Endodermal cell (in vitro differentiated cells): ENCODE measurements around the gene RHBG. TPM values are rescaled to one million over a fixed set of nuclear protein-coding genes. Genes with fewer than 3 reads are reported as not detected.
A peak's percentile ranks its signal among the peaks of the same experiment; 100 is the strongest.

ENCODE experiments used
- DNase-seq: peaks from one replicate; pipeline ENCODE4 v3.0.0-alpha.2; 2017
- H3K27ac ChIP-seq: 2 replicates; pipeline ENCODE4 v1.5.1; 2013; ENCODE audit warnings: mild to moderate bottlenecking, low read depth, low read length, moderate library complexity
- H3K27me3 ChIP-seq: 2 replicates; pipeline ENCODE4 v1.6.1; 2013; ENCODE audit warnings: mild to moderate bottlenecking, low read length, moderate library complexity; ENCODE audit not compliant: insufficient read depth, control insufficient read depth, poor library complexity, severe bottlenecking
- H3K36me3 ChIP-seq: 2 replicates; pipeline ENCODE4 v1.7.0; 2013; ENCODE audit warnings: mild to moderate bottlenecking, low read length, moderate library complexity; ENCODE audit not compliant: control insufficient read depth, insufficient read depth
- H3K4me1 ChIP-seq: one replicate; pipeline ENCODE4 v1.7.0; 2013; ENCODE audit warnings: low read length; ENCODE audit not compliant: control insufficient read depth, insufficient read depth
- H3K4me3 ChIP-seq: 2 replicates; pipeline ENCODE4 v1.5.1; 2013; ENCODE audit warnings: mild to moderate bottlenecking, low read length, moderate library complexity
- H3K9ac ChIP-seq: 2 replicates; pipeline ENCODE4 v1.6.1; 2013; ENCODE audit warnings: mild to moderate bottlenecking, low read length, moderate library complexity; ENCODE audit not compliant: poor library complexity, severe bottlenecking; ENCODE audit errors: extremely low read depth
- H3K9me3 ChIP-seq: 2 replicates; pipeline ENCODE4 v1.6.1; 2013; ENCODE audit warnings: mild to moderate bottlenecking, low read length, moderate library complexity; ENCODE audit not compliant: control insufficient read depth
- H3K27ac Mint-ChIP-seq: 2 replicates; pipeline ENCODE4 v1.8.0; 2020; ENCODE audit warnings: mixed read lengths
- H3K27me3 Mint-ChIP-seq: 2 replicates; pipeline ENCODE4 v1.8.0; 2021; ENCODE audit warnings: mild to moderate bottlenecking, mixed read lengths; ENCODE audit not compliant: insufficient read depth
- H3K36me3 Mint-ChIP-seq: 2 replicates; pipeline ENCODE4 v1.8.0; 2020; ENCODE audit warnings: low read depth, mixed read lengths
- H3K4me1 Mint-ChIP-seq: 2 replicates; pipeline ENCODE4 v1.8.0; 2020; ENCODE audit warnings: mixed read lengths
- H3K4me3 Mint-ChIP-seq: 2 replicates; pipeline ENCODE4 v1.8.0; 2020; ENCODE audit warnings: mild to moderate bottlenecking, moderate library complexity, mixed read lengths
- H3K9me3 Mint-ChIP-seq: 2 replicates; pipeline ENCODE4 v1.8.0; 2020; ENCODE audit warnings: mild to moderate bottlenecking, mixed read lengths
- CTCF ChIP-seq: fragments of 200-600 bp; sonication (generic); conservative IDR thresholded peaks from 2 replicates; pipeline ENCODE4 v1.5.0; 2021; ENCODE audit warnings: antibody characterized with exemption, mild to moderate bottlenecking
- WGBS, 2 experiments: methylation state at CpG; one replicate each; pipeline versions ENCODE4 v1.1.5 to v1.1.7; 2013; ENCODE audit warnings: missing lambda C conversion rate in 2 of 2, mixed read lengths in 1 of 2; ENCODE audit not compliant: insufficient coverage in 1 of 2, insufficient read length in 1 of 2; 5-methylcytosine and 5-hydroxymethylcytosine counted together
- total RNA-seq, 2 donors: library from RNA; stranded (reverse); fragmentation: NEBNext Ultra II Directional in 1 of 2; extraction: Animal tissue kit (Norgen Biotek cat#: 25700) in 1 of 2; gene quantifications; 2 replicates in 1 of 2; 3 replicates in 1 of 2; pipeline ENCODE4 v1.2.1, GENCODE V29; 2021

Gene RHBG
- total RNA-seq, 2 donors from 2014 or later = 3.9 to 4.0 TPM

GRCh38 chr1:156379420-156380165 lies 10.6 kb downstream of the RHBG start:
- no peaks in the 10 kb centered on the region for H3K36me3 ChIP-seq
- no peaks in the 10 kb centered on the region for H3K4me1 Mint-ChIP-seq
- H3K9ac ChIP-seq = no peak overlapping the region
- no peak overlapping the region for H3K4me3 ChIP-seq
- H3K4me3 Mint-ChIP-seq = no peak overlapping the region
- 28 to 57% methylated on average over 2 of the region's 3 CpGs for WGBS, 2 experiments
- H3K9me3 Mint-ChIP-seq = no peaks in the 10 kb centered on the region
- H3K4me1 ChIP-seq = no peaks in the 10 kb centered on the region
- peak; percentile 77 for DNase-seq
- H3K27ac Mint-ChIP-seq = no peak overlapping the region
- H3K27ac ChIP-seq = no peak overlapping the region
- peak; percentile 39 for TF ChIP-seq CTCF
- no peaks in the 10 kb centered on the region for H3K27me3 ChIP-seq
- H3K27me3 Mint-ChIP-seq = peaks cover 13% of the 10 kb centered on the region
- H3K9me3 ChIP-seq = no peaks in the 10 kb centered on the region
- H3K36me3 Mint-ChIP-seq = no peaks in the 10 kb centered on the region

GRCh38 chr1:156382561-156382960 lies 13.6 kb downstream of the RHBG start:
- Mint-ChIP-seq H3K27me3 (peaks cover 35% of the 10 kb centered on the region), H3K4me3 (no peak overlapping the region), H3K4me1 (peaks cover under 1% of the 10 kb centered on the region), H3K9me3 (no peaks in the 10 kb centered on the region), H3K36me3 (no peaks in the 10 kb centered on the region), H3K27ac (no peak overlapping the region)
- no peaks in the 10 kb centered on the region for H3K9me3 ChIP-seq
- no peak for TF ChIP-seq CTCF
- H3K36me3 ChIP-seq = no peaks in the 10 kb centered on the region
- H3K4me3 ChIP-seq = no peak overlapping the region
- WGBS, 2 experiments = 62 to 75% methylated on average over 4 to 7 of the region's 7 CpGs
- H3K4me1 ChIP-seq = no peaks in the 10 kb centered on the region
- no peak overlapping the region for H3K9ac ChIP-seq
- peaks cover 19% of the 10 kb centered on the region for H3K27me3 ChIP-seq
- H3K27ac ChIP-seq = no peak overlapping the region
- DNase-seq = no peak

- peak; percentile 94 for DNase-seq
- whole genome bisulfite sequencing, 2 experiments = 34 to 50% methylated on average over 7 to 9 of the region's 9 CpGs
- Mint-ChIP-seq H3K36me3 (no peaks in the 10 kb centered on the region), H3K27me3 (peaks cover 39% of the 10 kb centered on the region), H3K27ac (no peak overlapping the region), H3K4me3 (no peak overlapping the region), H3K9me3 (no peaks in the 10 kb centered on the region), H3K4me1 (peaks cover 3% of the 10 kb centered on the region)
- Histone ChIP-seq H3K4me1 (no peaks in the 10 kb centered on the region), H3K9me3 (no peaks in the 10 kb centered on the region), H3K9ac (no peak overlapping the region), H3K36me3 (no peaks in the 10 kb centered on the region), H3K4me3 (no peak overlapping the region), H3K27ac (no peak overlapping the region), H3K27me3 (peaks cover 24% of the 10 kb centered on the region)
- TF ChIP-seq CTCF = peak; percentile 92
Measured at GRCh38 chr1:156383023-156383422, 14.0 kb downstream of the RHBG start.
